ENCODE results near the gene ARID1B.

DNA sequence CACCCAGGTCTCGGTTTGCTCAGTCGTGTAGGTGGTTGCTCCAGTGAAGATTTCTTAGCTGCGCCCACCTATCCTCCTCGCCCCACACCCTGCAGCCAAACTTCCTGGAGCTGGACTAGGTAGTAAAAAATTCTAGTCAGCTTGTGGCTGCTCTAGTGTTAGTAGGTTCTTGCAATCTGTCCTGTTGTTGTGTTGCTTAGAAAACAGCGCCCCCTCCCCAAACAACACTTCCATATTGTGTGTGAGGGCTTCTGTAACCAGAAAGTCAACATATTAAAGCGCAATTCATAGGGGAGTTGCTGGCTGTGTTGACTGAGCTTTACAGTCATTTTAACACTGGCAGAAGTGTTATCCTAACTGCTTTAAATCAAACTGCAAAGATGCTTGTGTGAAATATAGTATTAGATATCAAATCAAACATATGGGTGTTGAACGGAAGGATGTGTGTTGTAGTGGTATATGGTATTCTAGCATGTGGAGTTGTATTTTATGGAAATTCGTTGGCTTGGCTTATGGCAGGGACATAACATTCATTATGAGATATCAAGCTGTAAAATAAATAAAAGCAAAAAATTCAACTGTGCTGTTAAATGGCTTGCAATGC lies 122.5 kb downstream of the ARID1B start:
- TF ChIP-seq, protein P1, sequence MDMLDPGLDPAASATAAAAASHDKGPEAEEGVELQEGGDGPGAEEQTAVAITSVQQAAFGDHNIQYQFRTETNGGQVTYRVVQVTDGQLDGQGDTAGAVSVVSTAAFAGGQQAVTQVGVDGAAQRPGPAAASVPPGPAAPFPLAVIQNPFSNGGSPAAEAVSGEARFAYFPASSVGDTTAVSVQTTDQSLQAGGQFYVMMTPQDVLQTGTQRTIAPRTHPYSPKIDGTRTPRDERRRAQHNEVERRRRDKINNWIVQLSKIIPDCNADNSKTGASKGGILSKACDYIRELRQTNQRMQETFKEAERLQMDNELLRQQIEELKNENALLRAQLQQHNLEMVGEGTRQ (CRISPR knock-in tag; IDR thresholded peaks at IDR 0.05), result no peak
- TF ChIP-seq, protein P2, sequence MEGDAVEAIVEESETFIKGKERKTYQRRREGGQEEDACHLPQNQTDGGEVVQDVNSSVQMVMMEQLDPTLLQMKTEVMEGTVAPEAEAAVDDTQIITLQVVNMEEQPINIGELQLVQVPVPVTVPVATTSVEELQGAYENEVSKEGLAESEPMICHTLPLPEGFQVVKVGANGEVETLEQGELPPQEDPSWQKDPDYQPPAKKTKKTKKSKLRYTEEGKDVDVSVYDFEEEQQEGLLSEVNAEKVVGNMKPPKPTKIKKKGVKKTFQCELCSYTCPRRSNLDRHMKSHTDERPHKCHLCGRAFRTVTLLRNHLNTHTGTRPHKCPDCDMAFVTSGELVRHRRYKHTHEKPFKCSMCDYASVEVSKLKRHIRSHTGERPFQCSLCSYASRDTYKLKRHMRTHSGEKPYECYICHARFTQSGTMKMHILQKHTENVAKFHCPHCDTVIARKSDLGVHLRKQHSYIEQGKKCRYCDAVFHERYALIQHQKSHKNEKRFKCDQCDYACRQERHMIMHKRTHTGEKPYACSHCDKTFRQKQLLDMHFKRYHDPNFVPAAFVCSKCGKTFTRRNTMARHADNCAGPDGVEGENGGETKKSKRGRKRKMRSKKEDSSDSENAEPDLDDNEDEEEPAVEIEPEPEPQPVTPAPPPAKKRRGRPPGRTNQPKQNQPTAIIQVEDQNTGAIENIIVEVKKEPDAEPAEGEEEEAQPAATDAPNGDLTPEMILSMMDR (IDR thresholded peaks at IDR 0.05), result no peak
- TF ChIP-seq, protein P3, sequence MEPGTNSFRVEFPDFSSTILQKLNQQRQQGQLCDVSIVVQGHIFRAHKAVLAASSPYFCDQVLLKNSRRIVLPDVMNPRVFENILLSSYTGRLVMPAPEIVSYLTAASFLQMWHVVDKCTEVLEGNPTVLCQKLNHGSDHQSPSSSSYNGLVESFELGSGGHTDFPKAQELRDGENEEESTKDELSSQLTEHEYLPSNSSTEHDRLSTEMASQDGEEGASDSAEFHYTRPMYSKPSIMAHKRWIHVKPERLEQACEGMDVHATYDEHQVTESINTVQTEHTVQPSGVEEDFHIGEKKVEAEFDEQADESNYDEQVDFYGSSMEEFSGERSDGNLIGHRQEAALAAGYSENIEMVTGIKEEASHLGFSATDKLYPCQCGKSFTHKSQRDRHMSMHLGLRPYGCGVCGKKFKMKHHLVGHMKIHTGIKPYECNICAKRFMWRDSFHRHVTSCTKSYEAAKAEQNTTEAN (CRISPR knock-in tag; IDR thresholded peaks at IDR 0.05), result no peak
- TF ChIP-seq ETV6 (CRISPR knock-in tag; IDR thresholded peaks at IDR 0.05), result no peak
- no peak for TF ChIP-seq NR3C1 (CRISPR knock-in tag; conservative IDR thresholded peaks at IDR 0.05; ENCODE audit: low read depth)
- TF ChIP-seq ESRRA (CRISPR knock-in tag; IDR thresholded peaks at IDR 0.05; ENCODE audit: borderline replicate concordance), result no peak
- no peak for TF ChIP-seq ZBTB21 (CRISPR knock-in tag; IDR thresholded peaks at IDR 0.05; ENCODE audit: borderline replicate concordance)
- no peak for TF ChIP-seq JUN (CRISPR knock-in tag; IDR thresholded peaks at IDR 0.05)
- no peak for TF ChIP-seq TEAD1 (CRISPR knock-in tag; IDR thresholded peaks at IDR 0.05)
- TF ChIP-seq ELF4 (CRISPR knock-in tag; IDR thresholded peaks at IDR 0.05; ENCODE audit: low read depth), result no peak
- no peak for TF ChIP-seq SOX15 (CRISPR knock-in tag; IDR thresholded peaks at IDR 0.05)
- TF ChIP-seq IRF2 (CRISPR knock-in tag; IDR thresholded peaks at IDR 0.05; ENCODE audit: borderline replicate concordance, low read depth), result no peak
